WTC11 (cell line): ENCODE data around the gene PA2G4. TPM values are rescaled to one million over a fixed set of nuclear protein-coding genes. Genes with fewer than 3 reads are reported as not detected.

Source experiments
- CREB1 ChIP-seq: sonication (generic); formaldehyde crosslinking; IDR thresholded peaks from 2 replicates; pipeline ENCODE4 v1.8.0; 2023; ENCODE audit warnings: mild to moderate bottlenecking, missing genetic modification reagents
- GTF2I ChIP-seq: fragments of 250-450 bp; sonication (Bioruptor Pico); conservative IDR thresholded peaks from 2 replicates; pipeline ENCODE4 v1.4.0; 2021; ENCODE audit warnings: mild to moderate bottlenecking
- JUN ChIP-seq: sonication (generic); formaldehyde crosslinking; IDR thresholded peaks from 2 replicates; pipeline ENCODE4 v1.8.0; 2023; ENCODE audit warnings: mild to moderate bottlenecking, missing genetic modification reagents
- MXD4 ChIP-seq: fragments of 250-450 bp; sonication (Bioruptor Pico); IDR thresholded peaks from 2 replicates; pipeline ENCODE4 v1.8.0; 2021; ENCODE audit warnings: mild to moderate bottlenecking, moderate library complexity, borderline replicate concordance
- NFATC4 ChIP-seq: fragments of 250-450 bp; sonication (Bioruptor Pico); IDR thresholded peaks from 2 replicates; pipeline ENCODE4 v1.9.0; 2021; ENCODE audit warnings: mild to moderate bottlenecking
- NR3C1 ChIP-seq: sonication (generic); formaldehyde crosslinking; conservative IDR thresholded peaks from 2 replicates; pipeline ENCODE4 v1.8.1; 2023; ENCODE audit warnings: low read depth, mild to moderate bottlenecking, missing genetic modification reagents
- TP53 ChIP-seq: sonication (generic); formaldehyde crosslinking; IDR thresholded peaks from 2 replicates; pipeline ENCODE4 v1.8.1; 2023; ENCODE audit warnings: mild to moderate bottlenecking, missing genetic modification reagents
- ZNF121 ChIP-seq: sonication (generic); formaldehyde crosslinking; IDR thresholded peaks from 2 replicates; pipeline ENCODE4 v1.8.0; 2023; ENCODE audit warnings: missing genetic modification reagents
- ZNF232 ChIP-seq: sonication (generic); formaldehyde crosslinking; IDR thresholded peaks from 2 replicates; pipeline ENCODE4 v1.8.0; 2022; ENCODE audit warnings: mild to moderate bottlenecking, missing genetic modification reagents
- ZNF263 ChIP-seq: sonication (generic); formaldehyde crosslinking; IDR thresholded peaks from 2 replicates; pipeline ENCODE4 v1.8.1; 2022; ENCODE audit warnings: low read depth, mild to moderate bottlenecking, moderate library complexity, missing genetic modification reagents
- ZNF416 ChIP-seq: fragments of 250-450 bp; sonication (Bioruptor Pico); IDR thresholded peaks from 2 replicates; pipeline ENCODE4 v1.9.0; 2021; ENCODE audit warnings: mild to moderate bottlenecking, inconsistent platforms
- total RNA-seq: library from RNA; stranded (reverse); gene quantifications from 3 replicates; pipeline ENCODE4 v1.2.3, GENCODE V29; 2021
- TF ChIP-seq, protein P1 (sequence below): sonication (generic); formaldehyde crosslinking; IDR thresholded peaks from 2 replicates; pipeline ENCODE4 v1.8.1; 2023; ENCODE audit warnings: mild to moderate bottlenecking, missing genetic modification reagents, borderline replicate concordance
- TF ChIP-seq, protein P2 (sequence below): sonication (generic); formaldehyde crosslinking; IDR thresholded peaks from 2 replicates; pipeline ENCODE4 v1.8.1; 2023; ENCODE audit warnings: mild to moderate bottlenecking, moderate library complexity, missing genetic modification reagents
- TF ChIP-seq, protein P3 (sequence below): fragments of 200-600 bp; IDR thresholded peaks from 2 replicates; pipeline ENCODE4 v1.8.0; 2022; ENCODE audit warnings: antibody characterized with exemption
- TF ChIP-seq, protein P4 (sequence below): sonication (generic); formaldehyde crosslinking; IDR thresholded peaks from 2 replicates; pipeline ENCODE4 v1.8.0; 2022; ENCODE audit warnings: mild to moderate bottlenecking, missing genetic modification reagents
- TF ChIP-seq, protein P5 (sequence below): sonication (generic); formaldehyde crosslinking; IDR thresholded peaks from 2 replicates; pipeline ENCODE4 v1.8.1; 2023; ENCODE audit warnings: mild to moderate bottlenecking, missing genetic modification reagents
- TF ChIP-seq, protein P6 (sequence below): sonication (generic); formaldehyde crosslinking; IDR thresholded peaks from 2 replicates; pipeline ENCODE4 v1.8.0; 2023; ENCODE audit warnings: missing genetic modification reagents, mild to moderate bottlenecking, borderline replicate concordance
- TF ChIP-seq, protein P7 (sequence below): sonication (generic); formaldehyde crosslinking; IDR thresholded peaks from 2 replicates; pipeline ENCODE4 v1.8.0; 2022; ENCODE audit warnings: mild to moderate bottlenecking, missing genetic modification reagents

Gene PA2G4
- total RNA-seq, 1 experiment from 2014 or later: 249 TPM

DNA sequence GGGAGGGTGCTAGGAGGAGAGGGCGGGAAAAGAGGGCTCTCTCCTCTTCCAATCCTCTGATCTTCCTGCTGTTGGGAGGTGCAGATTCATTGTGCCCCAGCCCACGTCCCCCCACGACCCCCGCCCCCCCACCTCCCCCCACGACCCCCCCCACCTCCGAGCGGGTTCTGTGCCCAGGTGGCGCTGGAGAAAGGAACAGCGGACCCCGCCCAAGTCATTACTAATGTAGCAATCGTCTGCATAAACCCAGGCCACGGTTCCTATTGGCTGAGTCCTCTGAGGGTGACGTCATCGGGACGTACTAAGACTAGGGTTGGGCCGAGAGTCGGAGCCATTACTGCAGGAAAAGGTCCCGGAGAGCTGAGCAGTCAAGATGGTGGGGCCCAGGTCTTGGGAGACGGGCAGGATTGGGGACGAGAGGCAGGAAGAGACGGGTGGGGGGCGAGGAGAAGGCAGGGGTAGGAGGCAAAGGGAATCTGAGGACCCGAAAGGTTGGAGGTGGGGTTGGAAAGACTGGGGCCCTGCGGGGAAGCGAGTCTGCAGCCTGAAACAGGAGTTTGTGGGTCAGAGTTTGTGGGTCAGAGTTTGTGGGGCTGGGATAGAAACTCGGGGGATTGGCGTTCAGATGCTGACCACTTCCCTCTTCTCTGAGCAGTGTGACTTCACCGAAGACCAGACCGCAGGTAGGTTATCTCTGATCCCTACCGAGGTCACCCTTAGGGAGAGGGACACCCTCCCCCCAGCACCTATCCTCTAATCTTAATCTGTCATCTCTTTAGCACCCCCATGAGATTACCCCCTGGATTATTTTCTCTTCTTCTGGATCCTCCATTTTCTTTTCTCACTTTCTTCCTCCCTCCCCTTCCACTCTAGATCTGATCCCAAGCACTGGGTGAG lies 53.9 kb downstream of the PA2G4 start, which contains the start of gene MYL6 (continued):
- TF ChIP-seq, protein P1, sequence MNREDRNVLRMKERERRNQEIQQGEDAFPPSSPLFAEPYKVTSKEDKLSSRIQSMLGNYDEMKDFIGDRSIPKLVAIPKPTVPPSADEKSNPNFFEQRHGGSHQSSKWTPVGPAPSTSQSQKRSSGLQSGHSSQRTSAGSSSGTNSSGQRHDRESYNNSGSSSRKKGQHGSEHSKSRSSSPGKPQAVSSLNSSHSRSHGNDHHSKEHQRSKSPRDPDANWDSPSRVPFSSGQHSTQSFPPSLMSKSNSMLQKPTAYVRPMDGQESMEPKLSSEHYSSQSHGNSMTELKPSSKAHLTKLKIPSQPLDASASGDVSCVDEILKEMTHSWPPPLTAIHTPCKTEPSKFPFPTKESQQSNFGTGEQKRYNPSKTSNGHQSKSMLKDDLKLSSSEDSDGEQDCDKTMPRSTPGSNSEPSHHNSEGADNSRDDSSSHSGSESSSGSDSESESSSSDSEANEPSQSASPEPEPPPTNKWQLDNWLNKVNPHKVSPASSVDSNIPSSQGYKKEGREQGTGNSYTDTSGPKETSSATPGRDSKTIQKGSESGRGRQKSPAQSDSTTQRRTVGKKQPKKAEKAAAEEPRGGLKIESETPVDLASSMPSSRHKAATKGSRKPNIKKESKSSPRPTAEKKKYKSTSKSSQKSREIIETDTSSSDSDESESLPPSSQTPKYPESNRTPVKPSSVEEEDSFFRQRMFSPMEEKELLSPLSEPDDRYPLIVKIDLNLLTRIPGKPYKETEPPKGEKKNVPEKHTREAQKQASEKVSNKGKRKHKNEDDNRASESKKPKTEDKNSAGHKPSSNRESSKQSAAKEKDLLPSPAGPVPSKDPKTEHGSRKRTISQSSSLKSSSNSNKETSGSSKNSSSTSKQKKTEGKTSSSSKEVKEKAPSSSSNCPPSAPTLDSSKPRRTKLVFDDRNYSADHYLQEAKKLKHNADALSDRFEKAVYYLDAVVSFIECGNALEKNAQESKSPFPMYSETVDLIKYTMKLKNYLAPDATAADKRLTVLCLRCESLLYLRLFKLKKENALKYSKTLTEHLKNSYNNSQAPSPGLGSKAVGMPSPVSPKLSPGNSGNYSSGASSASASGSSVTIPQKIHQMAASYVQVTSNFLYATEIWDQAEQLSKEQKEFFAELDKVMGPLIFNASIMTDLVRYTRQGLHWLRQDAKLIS (CRISPR knock-in tag): 0 out of 2 replicates have a peak, but pooled peaks have one; percentile 75
- TF ChIP-seq NFATC4 (CRISPR knock-in tag): peak; percentile 96
- TF ChIP-seq, protein P2, sequence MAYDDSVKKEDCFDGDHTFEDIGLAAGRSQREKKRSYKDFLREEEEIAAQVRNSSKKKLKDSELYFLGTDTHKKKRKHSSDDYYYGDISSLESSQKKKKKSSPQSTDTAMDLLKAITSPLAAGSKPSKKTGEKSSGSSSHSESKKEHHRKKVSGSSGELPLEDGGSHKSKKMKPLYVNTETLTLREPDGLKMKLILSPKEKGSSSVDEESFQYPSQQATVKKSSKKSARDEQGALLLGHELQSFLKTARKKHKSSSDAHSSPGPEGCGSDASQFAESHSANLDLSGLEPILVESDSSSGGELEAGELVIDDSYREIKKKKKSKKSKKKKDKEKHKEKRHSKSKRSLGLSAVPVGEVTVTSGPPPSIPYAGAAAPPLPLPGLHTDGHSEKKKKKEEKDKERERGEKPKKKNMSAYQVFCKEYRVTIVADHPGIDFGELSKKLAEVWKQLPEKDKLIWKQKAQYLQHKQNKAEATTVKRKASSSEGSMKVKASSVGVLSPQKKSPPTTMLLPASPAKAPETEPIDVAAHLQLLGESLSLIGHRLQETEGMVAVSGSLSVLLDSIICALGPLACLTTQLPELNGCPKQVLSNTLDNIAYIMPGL (CRISPR knock-in tag): no peak
- no peak for TF ChIP-seq GTF2I (CRISPR knock-in tag)
- TF ChIP-seq, protein P3, sequence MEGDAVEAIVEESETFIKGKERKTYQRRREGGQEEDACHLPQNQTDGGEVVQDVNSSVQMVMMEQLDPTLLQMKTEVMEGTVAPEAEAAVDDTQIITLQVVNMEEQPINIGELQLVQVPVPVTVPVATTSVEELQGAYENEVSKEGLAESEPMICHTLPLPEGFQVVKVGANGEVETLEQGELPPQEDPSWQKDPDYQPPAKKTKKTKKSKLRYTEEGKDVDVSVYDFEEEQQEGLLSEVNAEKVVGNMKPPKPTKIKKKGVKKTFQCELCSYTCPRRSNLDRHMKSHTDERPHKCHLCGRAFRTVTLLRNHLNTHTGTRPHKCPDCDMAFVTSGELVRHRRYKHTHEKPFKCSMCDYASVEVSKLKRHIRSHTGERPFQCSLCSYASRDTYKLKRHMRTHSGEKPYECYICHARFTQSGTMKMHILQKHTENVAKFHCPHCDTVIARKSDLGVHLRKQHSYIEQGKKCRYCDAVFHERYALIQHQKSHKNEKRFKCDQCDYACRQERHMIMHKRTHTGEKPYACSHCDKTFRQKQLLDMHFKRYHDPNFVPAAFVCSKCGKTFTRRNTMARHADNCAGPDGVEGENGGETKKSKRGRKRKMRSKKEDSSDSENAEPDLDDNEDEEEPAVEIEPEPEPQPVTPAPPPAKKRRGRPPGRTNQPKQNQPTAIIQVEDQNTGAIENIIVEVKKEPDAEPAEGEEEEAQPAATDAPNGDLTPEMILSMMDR: no peak; the same call in 1 of the 2 replicates
- no peak; the same call in 1 of the 2 replicates for TF ChIP-seq JUN (CRISPR knock-in tag)
- no peak for TF ChIP-seq MXD4 (CRISPR knock-in tag)
- TF ChIP-seq CREB1 (CRISPR knock-in tag): no peak
- no peak for TF ChIP-seq ZNF121 (CRISPR knock-in tag)
- TF ChIP-seq, protein P4, sequence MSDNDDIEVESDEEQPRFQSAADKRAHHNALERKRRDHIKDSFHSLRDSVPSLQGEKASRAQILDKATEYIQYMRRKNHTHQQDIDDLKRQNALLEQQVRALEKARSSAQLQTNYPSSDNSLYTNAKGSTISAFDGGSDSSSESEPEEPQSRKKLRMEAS (CRISPR knock-in tag): no peak
- TF ChIP-seq, protein P5, sequence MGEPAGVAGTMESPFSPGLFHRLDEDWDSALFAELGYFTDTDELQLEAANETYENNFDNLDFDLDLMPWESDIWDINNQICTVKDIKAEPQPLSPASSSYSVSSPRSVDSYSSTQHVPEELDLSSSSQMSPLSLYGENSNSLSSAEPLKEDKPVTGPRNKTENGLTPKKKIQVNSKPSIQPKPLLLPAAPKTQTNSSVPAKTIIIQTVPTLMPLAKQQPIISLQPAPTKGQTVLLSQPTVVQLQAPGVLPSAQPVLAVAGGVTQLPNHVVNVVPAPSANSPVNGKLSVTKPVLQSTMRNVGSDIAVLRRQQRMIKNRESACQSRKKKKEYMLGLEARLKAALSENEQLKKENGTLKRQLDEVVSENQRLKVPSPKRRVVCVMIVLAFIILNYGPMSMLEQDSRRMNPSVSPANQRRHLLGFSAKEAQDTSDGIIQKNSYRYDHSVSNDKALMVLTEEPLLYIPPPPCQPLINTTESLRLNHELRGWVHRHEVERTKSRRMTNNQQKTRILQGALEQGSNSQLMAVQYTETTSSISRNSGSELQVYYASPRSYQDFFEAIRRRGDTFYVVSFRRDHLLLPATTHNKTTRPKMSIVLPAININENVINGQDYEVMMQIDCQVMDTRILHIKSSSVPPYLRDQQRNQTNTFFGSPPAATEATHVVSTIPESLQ (CRISPR knock-in tag): no peak
- TF ChIP-seq ZNF416: peak; percentile 97
- TF ChIP-seq, protein P6, sequence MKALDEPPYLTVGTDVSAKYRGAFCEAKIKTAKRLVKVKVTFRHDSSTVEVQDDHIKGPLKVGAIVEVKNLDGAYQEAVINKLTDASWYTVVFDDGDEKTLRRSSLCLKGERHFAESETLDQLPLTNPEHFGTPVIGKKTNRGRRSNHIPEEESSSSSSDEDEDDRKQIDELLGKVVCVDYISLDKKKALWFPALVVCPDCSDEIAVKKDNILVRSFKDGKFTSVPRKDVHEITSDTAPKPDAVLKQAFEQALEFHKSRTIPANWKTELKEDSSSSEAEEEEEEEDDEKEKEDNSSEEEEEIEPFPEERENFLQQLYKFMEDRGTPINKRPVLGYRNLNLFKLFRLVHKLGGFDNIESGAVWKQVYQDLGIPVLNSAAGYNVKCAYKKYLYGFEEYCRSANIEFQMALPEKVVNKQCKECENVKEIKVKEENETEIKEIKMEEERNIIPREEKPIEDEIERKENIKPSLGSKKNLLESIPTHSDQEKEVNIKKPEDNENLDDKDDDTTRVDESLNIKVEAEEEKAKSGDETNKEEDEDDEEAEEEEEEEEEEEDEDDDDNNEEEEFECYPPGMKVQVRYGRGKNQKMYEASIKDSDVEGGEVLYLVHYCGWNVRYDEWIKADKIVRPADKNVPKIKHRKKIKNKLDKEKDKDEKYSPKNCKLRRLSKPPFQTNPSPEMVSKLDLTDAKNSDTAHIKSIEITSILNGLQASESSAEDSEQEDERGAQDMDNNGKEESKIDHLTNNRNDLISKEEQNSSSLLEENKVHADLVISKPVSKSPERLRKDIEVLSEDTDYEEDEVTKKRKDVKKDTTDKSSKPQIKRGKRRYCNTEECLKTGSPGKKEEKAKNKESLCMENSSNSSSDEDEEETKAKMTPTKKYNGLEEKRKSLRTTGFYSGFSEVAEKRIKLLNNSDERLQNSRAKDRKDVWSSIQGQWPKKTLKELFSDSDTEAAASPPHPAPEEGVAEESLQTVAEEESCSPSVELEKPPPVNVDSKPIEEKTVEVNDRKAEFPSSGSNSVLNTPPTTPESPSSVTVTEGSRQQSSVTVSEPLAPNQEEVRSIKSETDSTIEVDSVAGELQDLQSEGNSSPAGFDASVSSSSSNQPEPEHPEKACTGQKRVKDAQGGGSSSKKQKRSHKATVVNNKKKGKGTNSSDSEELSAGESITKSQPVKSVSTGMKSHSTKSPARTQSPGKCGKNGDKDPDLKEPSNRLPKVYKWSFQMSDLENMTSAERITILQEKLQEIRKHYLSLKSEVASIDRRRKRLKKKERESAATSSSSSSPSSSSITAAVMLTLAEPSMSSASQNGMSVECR (CRISPR knock-in tag): no peak
- TF ChIP-seq, protein P7, sequence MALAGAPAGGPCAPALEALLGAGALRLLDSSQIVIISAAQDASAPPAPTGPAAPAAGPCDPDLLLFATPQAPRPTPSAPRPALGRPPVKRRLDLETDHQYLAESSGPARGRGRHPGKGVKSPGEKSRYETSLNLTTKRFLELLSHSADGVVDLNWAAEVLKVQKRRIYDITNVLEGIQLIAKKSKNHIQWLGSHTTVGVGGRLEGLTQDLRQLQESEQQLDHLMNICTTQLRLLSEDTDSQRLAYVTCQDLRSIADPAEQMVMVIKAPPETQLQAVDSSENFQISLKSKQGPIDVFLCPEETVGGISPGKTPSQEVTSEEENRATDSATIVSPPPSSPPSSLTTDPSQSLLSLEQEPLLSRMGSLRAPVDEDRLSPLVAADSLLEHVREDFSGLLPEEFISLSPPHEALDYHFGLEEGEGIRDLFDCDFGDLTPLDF: no peak
- peak; percentile 39; the same call in 1 of the 2 replicates for TF ChIP-seq ZNF232 (CRISPR knock-in tag)
- no peak for TF ChIP-seq TP53 (CRISPR knock-in tag)
- no peak for TF ChIP-seq ZNF263
- no peak for TF ChIP-seq NR3C1 (CRISPR knock-in tag)
